ENCODE data around the gene AP2M1. TPM values are rescaled to one million over a fixed set of nuclear protein-coding genes. Genes with fewer than 3 reads are reported as not detected.
A peak's percentile ranks its signal among the peaks of the same experiment; 100 is the strongest.

The AP2M1 gene
- total RNA-seq, 1 experiment from 2014 or later = 335 TPM

- POLR2A ChIA-PET = interaction anchor here (0.6 to 1.1 kb wide), 2 partner anchors 13 to 57 kb away, joined by 3 to 4 read pairs; no protein-coding TSS in a partner anchor
Measured at GRCh38 chr3:184211718-184212117, 37.1 kb downstream of the AP2M1 start.

GRCh38 chr3:184218814-184219213, 44.2 kb downstream of the AP2M1 start:
- no peak for TF ChIP-seq TCF7L2 (IDR thresholded peaks at IDR 0.05; ENCODE audit: low read depth, low read length)
- no peak for TF ChIP-seq REST (IDR thresholded peaks at IDR 0.05; ENCODE audit: insufficient read depth in 1 of 2, low read depth in 2 of 2, low read length in 1 of 2)
- no peaks in the 10 kb centered on the region for H3K36me3 ChIP-seq (ENCODE audit: control insufficient read depth, insufficient read depth, low read length)
- H3K27me3 ChIP-seq (ENCODE audit: control insufficient read depth, insufficient read depth, low read length) = no peaks in the 10 kb centered on the region
- H3K4me1 ChIP-seq (ENCODE audit: control insufficient read depth, insufficient read depth, low read length) = no peaks in the 10 kb centered on the region
- ATAC-seq (0 out of 2 replicates have a peak, but pooled peaks have one; percentile 46), DNase-seq (ENCODE audit: low read depth, low spot score) (no peak)
- H3K9me3 ChIP-seq (ENCODE audit: control insufficient read depth, insufficient read depth, low read depth, low read length) = no peaks in the 10 kb centered on the region
- in situ Hi-C loops (cut with HindIII; ENCODE audit: low pct_unique_long_range_greater_than_20kb, low sequenced_read_pairs) = no loop called here
- intact Hi-C loops (cut with micrococcal nuclease; ENCODE audit: unreplicated experiment) = no loop called here
- CTCF ChIA-PET = no interaction called here
- POLR2A ChIA-PET = no interaction called here
- no peak overlapping the region for H3K4me3 ChIP-seq (ENCODE audit: low read depth in 2 of 2, low read length in 2 of 2)
- no peak overlapping the region for H3K27ac ChIP-seq (ENCODE audit: low read length)
- no TSS peak for BruUV-seq (replicated peaks)

More at GRCh38 chr3:184211718-184212117, 37.1 kb downstream of the AP2M1 start:
- no peaks in the 10 kb centered on the region for H3K27me3 ChIP-seq (ENCODE audit: control insufficient read depth, insufficient read depth, low read length)
- in situ Hi-C loops (cut with HindIII; ENCODE audit: low pct_unique_long_range_greater_than_20kb, low sequenced_read_pairs) (no loop called here), intact Hi-C loops (cut with micrococcal nuclease; ENCODE audit: unreplicated experiment) (no loop called here)
- H3K4me1 ChIP-seq (ENCODE audit: control insufficient read depth, insufficient read depth, low read length) = no peaks in the 10 kb centered on the region
- H3K4me3 ChIP-seq (ENCODE audit: low read depth in 2 of 2, low read length in 2 of 2) = no peak overlapping the region
- no peak for TF ChIP-seq CTCF (IDR thresholded peaks at IDR 0.05)
- TF ChIP-seq TCF7L2 (IDR thresholded peaks at IDR 0.05; ENCODE audit: low read depth, low read length) = no peak
- no peak for TF ChIP-seq POLR2AphosphoS5 (IDR thresholded peaks at IDR 0.05; ENCODE audit: low read depth, low read length)
- TF ChIP-seq SIN3A (IDR thresholded peaks at IDR 0.05; ENCODE audit: borderline replicate concordance, insufficient read depth, low read depth, low read length) = no peak
- TF ChIP-seq REST (IDR thresholded peaks at IDR 0.05; ENCODE audit: insufficient read depth in 1 of 2, low read depth in 2 of 2, low read length in 1 of 2) = no peak
- no TSS peak for BruUV-seq (replicated peaks)
- H3K36me3 ChIP-seq (ENCODE audit: control insufficient read depth, insufficient read depth, low read length) = no peaks in the 10 kb centered on the region
- DNase-seq (ENCODE audit: low read depth, low spot score) = no peak
- no peak for ATAC-seq
- H3K27ac ChIP-seq (ENCODE audit: low read length) = no peak overlapping the region
- CTCF ChIA-PET = no interaction called here
- H3K9me3 ChIP-seq (ENCODE audit: control insufficient read depth, insufficient read depth, low read depth, low read length) = no peaks in the 10 kb centered on the region
